OCI-LY7 (cell line): ENCODE measurements around the gene HLCS.

Experiments used
- EZH2phosphoT487 ChIP-seq: fragments of 200-600 bp; sonication (generic); IDR thresholded peaks from 2 replicates; pipeline ENCODE4 v1.6.1; 2018; ENCODE audit warnings: low read depth, borderline replicate concordance, mild to moderate bottlenecking, mixed run types, antibody characterized with exemption, low read length, moderate library complexity, mixed read lengths
- TF ChIP-seq, protein P1 (sequence below): fragments of 200-600 bp; sonication (generic); conservative IDR thresholded peaks from 2 replicates; pipeline ENCODE4 v1.5.1; 2014; ENCODE audit warnings: mild to moderate bottlenecking, antibody characterized with exemption, low read length, moderate library complexity, mixed read lengths

DNA sequence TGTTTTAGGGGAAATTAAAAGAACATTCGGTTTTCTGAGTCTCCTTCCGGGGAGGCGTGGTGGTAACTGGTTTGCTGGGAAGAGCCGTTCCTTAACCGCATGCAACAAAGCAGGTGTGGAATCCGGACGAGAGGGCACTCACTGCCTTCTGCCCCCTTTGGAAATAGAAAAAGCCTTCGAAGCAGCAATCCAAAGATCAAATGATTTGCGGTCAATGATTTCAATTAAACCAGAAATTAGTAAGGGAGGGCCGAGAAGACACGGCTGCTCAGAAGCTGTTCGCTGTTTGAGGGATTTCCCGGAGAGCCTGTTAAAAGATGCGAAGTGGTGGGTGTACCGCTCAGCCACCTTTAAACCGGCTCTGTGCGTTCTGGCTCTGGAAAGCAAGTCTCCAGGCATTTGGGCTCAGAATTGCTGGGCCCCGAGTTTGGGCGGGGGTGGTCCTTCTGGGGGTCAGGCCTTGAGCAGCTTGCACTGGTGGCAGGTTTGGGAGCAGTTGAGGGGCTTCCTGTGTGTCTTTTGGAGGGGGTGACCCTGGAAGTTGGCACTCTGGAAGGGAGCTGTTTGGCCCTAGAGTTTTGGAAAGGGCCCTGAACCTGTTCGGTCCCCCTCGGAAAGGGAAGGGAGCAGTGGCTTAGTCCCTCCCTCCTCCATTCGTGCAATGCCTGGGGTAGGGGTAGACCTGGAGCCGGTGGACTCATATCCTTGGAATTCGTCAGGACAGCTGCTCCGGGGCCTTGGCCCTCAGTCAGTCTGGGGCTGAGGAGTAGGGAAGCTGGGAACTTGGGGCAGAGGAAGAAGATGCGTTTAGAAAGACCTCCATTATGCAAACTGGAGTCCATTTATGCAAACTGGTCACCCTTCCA is 264.5 kb downstream of the HLCS start:
- TF ChIP-seq, protein P1, sequence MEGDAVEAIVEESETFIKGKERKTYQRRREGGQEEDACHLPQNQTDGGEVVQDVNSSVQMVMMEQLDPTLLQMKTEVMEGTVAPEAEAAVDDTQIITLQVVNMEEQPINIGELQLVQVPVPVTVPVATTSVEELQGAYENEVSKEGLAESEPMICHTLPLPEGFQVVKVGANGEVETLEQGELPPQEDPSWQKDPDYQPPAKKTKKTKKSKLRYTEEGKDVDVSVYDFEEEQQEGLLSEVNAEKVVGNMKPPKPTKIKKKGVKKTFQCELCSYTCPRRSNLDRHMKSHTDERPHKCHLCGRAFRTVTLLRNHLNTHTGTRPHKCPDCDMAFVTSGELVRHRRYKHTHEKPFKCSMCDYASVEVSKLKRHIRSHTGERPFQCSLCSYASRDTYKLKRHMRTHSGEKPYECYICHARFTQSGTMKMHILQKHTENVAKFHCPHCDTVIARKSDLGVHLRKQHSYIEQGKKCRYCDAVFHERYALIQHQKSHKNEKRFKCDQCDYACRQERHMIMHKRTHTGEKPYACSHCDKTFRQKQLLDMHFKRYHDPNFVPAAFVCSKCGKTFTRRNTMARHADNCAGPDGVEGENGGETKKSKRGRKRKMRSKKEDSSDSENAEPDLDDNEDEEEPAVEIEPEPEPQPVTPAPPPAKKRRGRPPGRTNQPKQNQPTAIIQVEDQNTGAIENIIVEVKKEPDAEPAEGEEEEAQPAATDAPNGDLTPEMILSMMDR: no peak
- TF ChIP-seq EZH2phosphoT487: no peak
